Measurements from ENCODE around the gene WDFY4.

Gene WDFY4

GRCh38 chr10:48729941-48730457 is 45.3 kb downstream of the WDFY4 start:
- in situ Hi-C loops (cut with HindIII; ENCODE audit: low sequenced_read_pairs), result no loop called here
- H3K4me3 ChIP-seq (ENCODE audit: low read depth, low read length), result no peak overlapping the region
- TF ChIP-seq CTCF (IDR thresholded peaks at IDR 0.05; ENCODE audit: low read depth, low read length, missing control alignments), result no peak
- DNase-seq (ENCODE audit: low read depth), result no peak

GRCh38 chr10:48731141-48731540 is 46.5 kb downstream of the WDFY4 start:
- no peak overlapping the region for H3K4me3 ChIP-seq (ENCODE audit: low read depth, low read length)
- in situ Hi-C loops (cut with HindIII; ENCODE audit: low sequenced_read_pairs), result no loop called here
- DNase-seq (ENCODE audit: low read depth), result no peak
- TF ChIP-seq CTCF (IDR thresholded peaks at IDR 0.05; ENCODE audit: low read depth, low read length, missing control alignments), result no peak

GRCh38 chr10:48731654-48732053 is 47.0 kb downstream of the WDFY4 start:
- no peak for DNase-seq (ENCODE audit: low read depth)
- H3K4me3 ChIP-seq (ENCODE audit: low read depth, low read length), result no peak overlapping the region
- no peak for TF ChIP-seq CTCF (IDR thresholded peaks at IDR 0.05; ENCODE audit: low read depth, low read length, missing control alignments)
- in situ Hi-C loops (cut with HindIII; ENCODE audit: low sequenced_read_pairs), result no loop called here

GRCh38 chr10:48733329-48733728 is 48.7 kb downstream of the WDFY4 start:
- no peak overlapping the region for H3K4me3 ChIP-seq (ENCODE audit: low read depth, low read length)
- in situ Hi-C loops (cut with HindIII; ENCODE audit: low sequenced_read_pairs), result no loop called here
- TF ChIP-seq CTCF (IDR thresholded peaks at IDR 0.05; ENCODE audit: low read depth, low read length, missing control alignments), result no peak
- DNase-seq (ENCODE audit: low read depth), result no peak

GRCh38 chr10:48735836-48736390 is 51.2 kb downstream of the WDFY4 start:
- H3K4me3 ChIP-seq (ENCODE audit: low read depth, low read length), result no peak overlapping the region
- in situ Hi-C loops (cut with HindIII; ENCODE audit: low sequenced_read_pairs), result no loop called here
- no peak for DNase-seq (ENCODE audit: low read depth)
- TF ChIP-seq CTCF (IDR thresholded peaks at IDR 0.05; ENCODE audit: low read depth, low read length, missing control alignments), result no peak

- DNase-seq (ENCODE audit: low read depth), result no peak
- no peak for TF ChIP-seq CTCF (IDR thresholded peaks at IDR 0.05; ENCODE audit: low read depth, low read length, missing control alignments)
- H3K4me3 ChIP-seq (ENCODE audit: low read depth, low read length), result no peak overlapping the region
- in situ Hi-C loops (cut with HindIII; ENCODE audit: low sequenced_read_pairs), result no loop called here
These were observed 51.9 kb downstream of the WDFY4 start for GRCh38 chr10:48736596-48736995.
